HG02970 (cell line): ENCODE results near the gene GRAMD1B.
A peak's percentile ranks its signal among the peaks of the same experiment; 100 is the strongest.

Experiments used
- ATAC-seq: cut with Tn5 transposase; IDR thresholded peaks from one replicate; pipeline ENCODE4 v1.9.1; 2021; ENCODE audit warnings: mild to moderate bottlenecking, moderate library complexity, moderate number of reproducible peaks; ENCODE audit not compliant: unreplicated experiment, low FRiP score

The GRAMD1B gene

GRCh38 chr11:123607781-123608180, 177.7 kb downstream of the GRAMD1B start:
- no peak for ATAC-seq

DNA sequence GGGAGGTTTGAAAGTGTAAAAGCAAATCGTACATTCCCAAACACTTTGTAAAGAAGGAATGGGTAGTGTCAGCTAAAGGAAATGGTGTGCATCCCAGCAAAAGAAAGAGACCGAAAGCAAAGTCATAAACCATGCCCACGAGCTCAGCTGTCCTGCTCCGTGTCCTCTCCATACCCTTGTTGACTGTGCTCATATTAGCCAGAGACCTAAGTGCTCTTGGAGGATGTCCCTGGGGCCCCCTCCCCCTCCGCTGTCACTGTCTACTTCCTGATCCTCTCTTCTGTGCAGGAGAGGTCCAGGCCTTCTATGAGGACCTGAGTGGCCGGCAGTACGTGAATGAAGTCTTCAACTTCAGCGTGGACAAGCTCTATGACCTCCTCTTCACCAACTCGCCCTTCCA, 178.3 kb downstream of the GRAMD1B start:
- no peak for ATAC-seq

DNA sequence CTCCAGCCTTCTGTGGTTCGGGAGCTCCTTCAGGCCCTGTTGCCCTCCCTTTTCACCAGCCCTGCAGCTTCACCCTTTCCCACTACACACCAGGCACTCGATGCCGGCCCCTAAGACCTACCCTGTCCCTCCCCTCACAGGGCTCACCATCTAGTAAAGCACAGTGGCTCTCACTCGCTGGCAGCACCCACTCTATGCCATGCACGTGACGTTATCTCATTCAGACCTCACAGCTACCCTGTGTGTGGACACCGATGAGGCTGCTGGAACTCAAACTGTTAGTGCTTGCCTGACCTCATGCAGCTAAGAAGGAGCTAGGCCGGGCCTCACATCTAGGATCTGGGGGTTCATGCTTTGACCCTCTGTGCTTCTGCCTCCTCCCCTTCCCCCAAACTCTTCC, 178.9 kb downstream of the GRAMD1B start:
- no peak for ATAC-seq

DNA sequence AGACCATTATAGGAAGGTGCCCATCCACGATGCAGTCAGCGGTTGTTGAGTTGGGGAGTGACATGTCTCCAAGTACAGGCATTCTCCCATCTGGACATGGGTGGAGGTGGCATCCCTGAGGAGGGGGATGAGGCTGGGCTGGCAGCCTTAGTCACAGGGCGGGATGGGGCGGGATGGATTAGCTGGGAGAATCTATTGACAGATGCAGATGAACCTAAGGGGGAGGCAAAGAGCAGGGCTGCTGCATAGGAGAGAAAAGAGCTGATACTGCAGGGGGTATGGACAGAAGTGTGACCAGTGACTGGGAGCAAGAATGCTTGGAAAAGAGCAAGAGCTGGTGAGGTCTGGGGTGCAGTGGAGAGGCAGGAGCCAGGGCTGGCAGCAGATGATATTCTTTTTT, 181.6 kb downstream of the GRAMD1B start:
- ATAC-seq, result no peak

DNA sequence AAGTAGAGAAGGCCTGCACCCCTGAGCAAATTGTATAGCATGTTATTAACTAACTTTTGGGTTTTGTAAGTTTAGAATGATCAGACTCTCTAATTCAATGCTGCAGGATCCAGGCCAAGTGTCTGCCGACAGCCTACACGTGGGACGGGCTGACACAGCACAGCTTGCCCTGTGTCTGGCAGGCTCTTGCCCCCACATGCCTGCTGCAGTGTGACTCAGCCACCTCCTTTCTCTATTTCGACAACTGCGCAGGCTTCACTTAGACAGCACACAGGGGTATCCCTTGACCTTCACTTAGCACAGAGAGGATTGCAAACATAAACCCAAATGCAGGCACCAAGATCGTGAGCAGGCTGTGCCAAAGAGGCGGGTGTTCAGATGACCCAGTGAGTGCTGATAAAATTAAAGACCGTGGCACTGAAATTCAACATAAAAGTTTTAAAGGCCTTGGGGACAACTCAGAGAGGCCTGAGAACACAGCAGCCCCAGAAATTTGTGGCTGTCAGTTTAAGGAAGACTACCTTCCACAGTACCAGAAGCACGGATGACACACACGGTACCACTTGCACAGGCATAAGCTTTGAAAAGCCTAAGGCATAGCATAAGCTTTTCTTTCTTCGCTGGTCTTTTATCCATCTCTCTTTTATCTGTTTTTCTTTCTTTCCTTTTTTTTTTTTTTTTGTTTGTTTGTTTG, 186.6 kb downstream of the GRAMD1B start:
- no peak for ATAC-seq

GRCh38 chr11:123622576-123622975, 192.5 kb downstream of the GRAMD1B start:
- ATAC-seq, result no peak

DNA sequence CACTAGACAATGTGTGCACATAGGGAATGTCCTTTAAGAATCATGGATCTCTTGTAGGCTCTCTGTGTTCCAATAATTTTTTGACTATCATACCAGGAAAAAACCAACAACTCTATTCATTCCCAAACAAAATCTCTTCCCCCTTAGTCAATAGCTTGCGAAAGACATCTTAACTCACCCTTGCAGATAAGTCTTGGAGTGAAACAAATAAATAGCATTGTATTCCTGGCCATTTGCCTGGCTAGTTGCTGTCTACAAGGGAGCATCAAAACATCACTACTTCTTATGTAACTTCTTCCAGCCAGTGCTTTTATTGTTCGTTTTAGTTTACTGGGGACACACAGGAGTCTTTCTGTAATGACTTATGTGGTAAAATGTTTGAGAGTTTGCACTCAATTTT, 194.9 kb downstream of the GRAMD1B start:
- ATAC-seq, result no peak

DNA sequence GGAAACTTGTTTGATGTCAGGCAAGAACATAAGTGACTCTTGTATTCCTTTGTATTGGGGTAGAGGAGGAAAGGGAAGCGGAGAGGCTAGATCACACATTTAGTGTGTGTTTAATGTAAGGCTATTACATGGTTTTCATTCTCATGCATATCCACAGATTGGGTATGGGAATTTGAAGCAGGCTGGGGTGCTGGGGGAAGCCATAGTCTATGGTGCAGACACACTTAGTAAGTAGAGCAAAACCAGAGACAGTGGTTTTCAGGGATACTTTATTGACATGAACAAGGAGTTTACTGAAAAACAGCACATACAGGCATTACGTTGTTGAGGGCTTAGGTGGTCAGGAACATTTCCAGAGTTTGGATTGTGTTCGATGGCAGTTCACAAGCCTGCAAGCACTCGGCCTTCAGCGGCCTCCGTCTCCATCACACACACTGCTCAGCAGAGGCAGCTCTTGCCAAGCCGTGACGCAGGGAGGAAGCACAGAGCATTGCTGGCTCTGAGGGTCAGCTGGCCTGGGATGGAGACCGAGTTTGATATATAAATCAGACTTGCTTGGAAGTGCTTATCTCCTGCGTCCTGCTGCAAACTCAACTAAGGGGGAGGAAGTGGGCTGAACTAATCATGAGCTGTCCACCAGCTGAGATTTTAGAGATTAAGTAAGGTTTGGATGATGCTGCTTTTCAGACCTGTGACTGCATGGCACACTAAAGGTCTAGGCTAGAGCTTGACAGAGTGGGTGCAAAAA, 199.0 kb downstream of the GRAMD1B start:
- ATAC-seq, result no peak

- no peak for ATAC-seq
Observed at GRCh38 chr11:123630126-123630608, 200.1 kb downstream of the GRAMD1B start.

DNA sequence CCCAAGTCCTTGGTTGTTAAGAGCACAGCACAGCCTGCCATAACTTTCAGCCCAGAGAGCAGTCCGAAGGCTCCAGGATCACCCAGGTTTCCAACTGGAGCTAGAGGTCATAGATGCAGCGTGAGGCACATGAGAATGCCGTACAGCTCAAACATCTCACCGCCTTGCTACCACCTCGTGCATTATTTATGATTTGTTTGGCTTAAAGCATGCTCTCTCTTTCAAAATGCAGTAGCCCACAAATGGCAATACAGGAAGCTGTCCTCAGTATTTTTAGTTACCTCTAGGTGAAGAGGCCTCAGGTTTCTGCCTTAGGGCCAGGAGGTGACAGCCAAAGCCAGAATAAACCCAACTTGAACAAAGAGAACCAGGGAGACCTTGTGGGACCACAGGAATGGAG, 210.0 kb downstream of the GRAMD1B start:
- no peak for ATAC-seq

- ATAC-seq, result peak; percentile 79
Observed at GRCh38 chr11:123640677-123641494, 210.8 kb downstream of the GRAMD1B start.

- ATAC-seq, result no peak
Observed at GRCh38 chr11:123641495-123641840, 211.4 kb downstream of the GRAMD1B start.

- ATAC-seq, result no peak
Observed at GRCh38 chr11:123642435-123642834, 212.4 kb downstream of the GRAMD1B start.

DNA sequence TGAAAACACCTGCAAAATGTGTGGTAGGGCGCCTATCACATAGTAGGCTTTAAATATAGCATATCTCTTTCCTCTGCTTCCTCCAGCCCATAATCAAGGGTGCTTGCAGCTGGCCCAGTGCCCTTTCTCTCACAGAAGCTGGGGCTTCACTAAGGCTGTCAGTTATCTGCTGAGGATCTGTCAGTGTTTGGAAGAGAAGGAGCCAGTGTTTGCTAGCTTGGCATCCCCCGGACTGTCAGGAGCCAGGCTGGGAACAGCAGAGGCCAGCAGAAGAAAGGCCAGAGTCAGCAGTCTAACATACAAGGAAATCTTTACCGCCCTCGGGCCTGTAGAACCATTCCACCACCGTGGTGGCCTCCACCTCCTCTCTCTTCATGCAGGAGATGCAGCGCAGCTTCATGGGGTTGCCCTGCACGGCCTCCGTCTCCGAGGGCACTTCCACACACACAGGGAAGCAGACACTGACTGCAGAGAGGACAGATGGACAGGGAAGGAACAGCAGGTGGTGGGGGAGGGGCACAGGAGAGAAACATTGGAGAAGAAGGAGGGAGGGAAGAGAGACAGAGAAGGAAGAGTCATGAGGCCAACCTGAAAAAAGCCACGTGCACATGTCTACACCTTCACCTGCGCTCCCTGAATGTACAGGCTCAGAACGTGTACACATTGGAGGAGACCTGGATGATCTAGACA, 215.4 kb downstream of the GRAMD1B start:
- no peak for ATAC-seq

- no peak for ATAC-seq
Observed at GRCh38 chr11:123650901-123651300, 220.8 kb downstream of the GRAMD1B start.

GRCh38 chr11:123652599-123652998, 222.5 kb downstream of the GRAMD1B start:
- no peak for ATAC-seq

- no peak for ATAC-seq
Observed at GRCh38 chr11:123653483-123653826, 223.4 kb downstream of the GRAMD1B start.

DNA sequence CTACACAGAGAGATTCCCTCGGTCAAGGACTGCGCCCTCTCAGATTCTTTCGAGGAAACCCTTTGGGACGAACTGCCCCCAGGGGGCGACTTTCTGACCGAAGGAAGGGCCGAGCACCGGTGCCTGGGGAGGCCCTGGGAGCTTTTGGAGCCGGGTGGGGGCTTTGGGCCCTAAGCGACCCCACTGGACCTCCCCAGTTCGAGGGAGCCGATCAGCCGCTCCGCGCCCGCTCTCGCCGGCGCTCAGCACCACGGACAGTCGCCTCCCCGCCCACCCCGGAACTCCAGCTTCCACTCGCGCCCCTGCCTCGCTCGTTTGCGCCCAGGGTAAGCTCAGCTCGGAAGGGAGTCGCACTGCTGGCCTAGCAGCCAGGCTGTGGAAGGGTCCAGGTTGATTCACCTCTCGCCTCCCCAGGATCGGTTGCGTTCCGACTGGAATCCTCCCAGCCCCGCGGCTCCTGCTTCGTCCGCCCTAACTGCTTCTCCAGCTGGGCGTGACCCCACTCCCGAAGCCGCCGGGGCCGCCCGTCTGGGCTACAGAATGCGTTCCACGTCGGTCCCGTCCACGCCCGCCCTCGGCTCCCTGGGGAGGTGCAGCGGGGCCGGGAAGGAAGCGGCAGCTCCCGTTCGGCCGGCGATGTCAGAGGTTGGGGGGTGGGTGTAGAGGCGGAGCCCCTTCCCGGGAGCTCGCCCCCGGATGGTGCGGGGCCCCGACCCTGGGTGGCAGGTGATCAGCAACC, 223.9 kb downstream of the GRAMD1B start:
- no peak for ATAC-seq

DNA sequence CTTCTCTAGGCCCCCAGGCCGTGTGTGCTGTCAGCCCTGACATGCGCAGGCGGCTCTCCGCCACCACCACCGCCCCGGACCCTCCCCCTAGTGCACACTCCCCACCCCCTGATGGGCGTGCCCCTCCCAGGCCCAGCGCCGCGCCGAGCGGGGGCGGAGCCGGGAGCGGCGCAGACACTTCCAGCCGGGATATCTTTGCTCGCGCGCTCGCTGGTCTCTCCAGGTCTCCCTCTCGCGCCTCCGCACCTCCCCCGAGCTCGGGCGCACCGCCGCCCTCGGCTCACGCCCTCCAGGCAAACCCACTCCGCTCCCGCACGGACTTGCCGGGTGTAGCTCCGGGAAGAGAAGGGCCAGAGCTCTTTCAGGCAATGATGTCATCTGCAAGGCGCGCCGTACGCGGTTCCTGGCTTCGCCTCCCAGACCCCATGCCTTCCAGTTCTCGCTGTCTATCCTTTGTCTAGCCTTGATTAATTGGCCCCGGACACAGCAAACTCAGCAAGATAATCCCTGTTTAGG, 224.6 kb downstream of the GRAMD1B start, which contains the start of gene SCN3B:
TSS of gene SCN3B (minus strand) at position 59 of the 516 bp plus-strand sequence. CDS start 823 bp downstream, outside the sequence.
- no peak for ATAC-seq

GRCh38 chr11:123659311-123659710, 229.2 kb downstream of the GRAMD1B start:
- ATAC-seq, result no peak
